Activated B cell treated with CpG ODN at 0.5 μM for 24 hours (primary cell): Measurements from ENCODE around the gene PER3. TPM values are rescaled to one million over a fixed set of nuclear protein-coding genes. Genes with fewer than 3 reads are reported as not detected.

Source experiments
- ATAC-seq: fragments of 200-7000 bp; cut with Tn5 transposase; one replicate; pipeline ENCODE4 v1.10.0; 2021; ENCODE audit warnings: low read depth, mild to moderate bottlenecking, moderate library complexity
- CTCF ChIA-PET: fragments of 350-600 bp; sonication (Branson Sonifier 250); formaldehyde crosslinking; loops from one replicate; lab custom pipeline; 2021; ENCODE audit warnings: antibody characterized with exemption; lab: Charles Lee
- POLR2A ChIA-PET: fragments of 350-600 bp; sonication (Branson Sonifier 250); formaldehyde crosslinking; loops from one replicate; lab custom pipeline; 2021; ENCODE audit warnings: antibody characterized with exemption; lab: Charles Lee
- DNase-seq: peaks from one replicate; pipeline ENCODE4 v3.0.0; 2022
- H3K27ac Mint-ChIP-seq: one replicate; pipeline ENCODE4 v1.8.0; 2020; ENCODE audit warnings: mixed read lengths
- H3K27me3 Mint-ChIP-seq: one replicate; pipeline ENCODE4 v1.8.0; 2021; ENCODE audit warnings: mixed read lengths
- H3K36me3 Mint-ChIP-seq: one replicate; pipeline ENCODE4 v1.8.0; 2021; ENCODE audit warnings: low read depth, mixed read lengths
- H3K4me1 Mint-ChIP-seq: one replicate; pipeline ENCODE4 v1.8.0; 2021; ENCODE audit warnings: mixed read lengths
- H3K4me3 Mint-ChIP-seq: one replicate; pipeline ENCODE4 v1.8.0; 2020; ENCODE audit warnings: mild to moderate bottlenecking, mixed read lengths
- H3K9me3 Mint-ChIP-seq: one replicate; pipeline ENCODE4 v1.8.0; 2020; ENCODE audit warnings: mixed read lengths
- intact Hi-C: fragments of 100-400 bp; cut with micrococcal nuclease; formaldehyde crosslinking; loops from one replicate; pipeline ENCODE4 v1.15.1; 2024
- total RNA-seq: library from RNA; stranded (reverse); gene quantifications from 2 replicates; pipeline ENCODE4 v1.2.3, GENCODE V29; 2022
- TF ChIP-seq, protein P1 (sequence below): fragments of 200-600 bp; IDR thresholded peaks from one replicate; pipeline ENCODE4 v1.8.0; 2022; ENCODE audit warnings: antibody characterized with exemption, mild to moderate bottlenecking

Gene PER3
- total RNA-seq, 1 donor from 2014 or later = 2.7 TPM

DNA sequence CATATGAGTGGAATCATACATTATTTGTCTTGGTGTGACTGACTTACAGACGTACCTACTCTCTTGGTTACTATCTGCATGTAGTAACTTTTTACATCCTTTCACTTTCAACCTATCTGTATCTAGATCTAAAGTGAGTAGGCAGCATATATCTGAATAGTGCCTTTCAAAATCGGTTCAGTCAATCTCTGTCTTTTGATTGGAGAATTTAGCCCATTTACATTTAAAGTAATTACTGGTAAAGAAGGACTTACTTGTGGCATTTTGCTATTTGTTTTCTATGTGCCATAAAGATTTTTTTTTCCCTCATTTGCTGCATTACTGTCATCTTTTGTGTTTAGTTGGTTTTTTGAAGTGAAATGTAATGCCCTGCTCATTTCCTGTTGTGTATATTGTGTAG, 54.6 kb downstream of the PER3 start:
- TF ChIP-seq, protein P1, sequence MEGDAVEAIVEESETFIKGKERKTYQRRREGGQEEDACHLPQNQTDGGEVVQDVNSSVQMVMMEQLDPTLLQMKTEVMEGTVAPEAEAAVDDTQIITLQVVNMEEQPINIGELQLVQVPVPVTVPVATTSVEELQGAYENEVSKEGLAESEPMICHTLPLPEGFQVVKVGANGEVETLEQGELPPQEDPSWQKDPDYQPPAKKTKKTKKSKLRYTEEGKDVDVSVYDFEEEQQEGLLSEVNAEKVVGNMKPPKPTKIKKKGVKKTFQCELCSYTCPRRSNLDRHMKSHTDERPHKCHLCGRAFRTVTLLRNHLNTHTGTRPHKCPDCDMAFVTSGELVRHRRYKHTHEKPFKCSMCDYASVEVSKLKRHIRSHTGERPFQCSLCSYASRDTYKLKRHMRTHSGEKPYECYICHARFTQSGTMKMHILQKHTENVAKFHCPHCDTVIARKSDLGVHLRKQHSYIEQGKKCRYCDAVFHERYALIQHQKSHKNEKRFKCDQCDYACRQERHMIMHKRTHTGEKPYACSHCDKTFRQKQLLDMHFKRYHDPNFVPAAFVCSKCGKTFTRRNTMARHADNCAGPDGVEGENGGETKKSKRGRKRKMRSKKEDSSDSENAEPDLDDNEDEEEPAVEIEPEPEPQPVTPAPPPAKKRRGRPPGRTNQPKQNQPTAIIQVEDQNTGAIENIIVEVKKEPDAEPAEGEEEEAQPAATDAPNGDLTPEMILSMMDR = no peak
- Mint-ChIP-seq H3K4me3 (no peak overlapping the region), H3K27me3 (no peaks in the 10 kb centered on the region), H3K36me3 (peaks cover 52% of the 10 kb centered on the region), H3K27ac (no peak overlapping the region), H3K4me1 (no peaks in the 10 kb centered on the region), H3K9me3 (peaks cover 17% of the 10 kb centered on the region)
- no peak for DNase-seq
- ATAC-seq = no peak
- ChIA-PET CTCF (no interaction called here), POLR2A (no interaction called here)
- intact Hi-C loops = no loop called here

DNA sequence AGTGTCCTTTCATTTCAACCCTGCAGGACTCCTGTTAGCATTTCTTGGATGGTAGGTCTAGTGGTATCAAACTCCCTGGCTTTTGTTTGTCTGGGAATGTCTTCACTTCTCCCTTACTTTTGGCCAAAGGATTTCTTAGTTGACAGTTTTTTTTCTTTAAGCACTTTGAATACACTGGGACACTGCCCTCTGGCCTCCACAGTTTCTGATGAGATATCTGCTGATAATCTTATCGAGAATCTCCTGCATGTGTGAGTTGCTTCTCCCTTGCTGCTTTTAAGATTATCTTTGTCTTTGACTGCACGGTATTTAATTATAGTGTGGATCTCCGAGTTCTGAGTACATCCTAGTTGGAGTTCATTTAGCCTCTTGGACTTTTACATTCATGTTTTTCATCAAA, 55.4 kb downstream of the PER3 start:
- Mint-ChIP-seq H3K4me3 (no peak overlapping the region), H3K4me1 (no peaks in the 10 kb centered on the region), H3K36me3 (peaks cover 53% of the 10 kb centered on the region), H3K27me3 (no peaks in the 10 kb centered on the region), H3K27ac (no peak overlapping the region), H3K9me3 (peaks cover 17% of the 10 kb centered on the region)
- TF ChIP-seq, protein P1 = no peak
- CTCF ChIA-PET = no interaction called here
- intact Hi-C loops = no loop called here
- no peak for ATAC-seq
- no peak for DNase-seq
- POLR2A ChIA-PET = no interaction called here

DNA sequence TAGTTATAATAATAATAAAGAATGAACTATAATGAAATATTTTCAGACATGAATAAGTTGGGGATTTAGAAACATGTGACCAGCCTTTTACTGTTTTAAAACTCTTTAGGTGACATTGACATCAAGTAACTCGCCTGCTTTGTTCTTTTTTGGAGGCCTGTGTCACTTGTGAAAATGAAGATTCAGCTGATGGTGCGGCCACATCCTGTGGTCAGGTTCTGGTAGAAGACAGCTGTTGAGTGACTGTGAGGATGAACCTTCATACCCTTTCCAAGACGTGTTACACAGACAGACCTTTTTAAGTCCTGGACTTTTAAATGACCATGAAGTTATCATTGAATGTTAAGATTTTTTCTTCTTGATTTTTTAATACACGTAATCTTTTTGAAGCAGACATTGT, 58.4 kb downstream of the PER3 start:
- no peak overlapping the region for H3K27ac Mint-ChIP-seq
- no peaks in the 10 kb centered on the region for H3K4me1 Mint-ChIP-seq
- no peaks in the 10 kb centered on the region for H3K27me3 Mint-ChIP-seq
- TF ChIP-seq, protein P1 = no peak
- DNase-seq (no peak), ATAC-seq (no peak)
- intact Hi-C loops = no loop called here
- POLR2A ChIA-PET = no interaction called here
- peaks cover 35% of the 10 kb centered on the region for H3K36me3 Mint-ChIP-seq
- H3K9me3 Mint-ChIP-seq = peaks cover 16% of the 10 kb centered on the region
- CTCF ChIA-PET = no interaction called here
- no peak overlapping the region for H3K4me3 Mint-ChIP-seq

DNA sequence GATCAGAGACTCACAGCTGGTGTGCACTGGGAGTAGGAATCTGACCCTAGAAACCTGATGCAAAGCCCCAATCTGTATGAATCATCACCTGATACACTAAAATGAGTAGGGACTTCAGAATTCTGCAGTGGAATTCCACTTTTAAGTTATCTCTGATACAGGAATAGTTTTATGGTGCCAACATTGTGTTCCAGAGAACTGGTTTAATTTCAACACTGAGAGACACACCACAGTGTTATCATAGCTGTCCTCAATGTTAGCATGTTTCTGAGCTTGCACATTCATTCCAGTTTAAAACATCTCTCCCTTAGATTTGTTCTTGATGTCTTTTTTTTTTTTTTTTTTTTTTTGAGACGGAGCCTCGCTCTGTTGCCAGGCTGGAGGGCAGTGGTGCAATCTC, 61.7 kb downstream of the PER3 start:
- DNase-seq (no peak), ATAC-seq (no peak)
- H3K4me1 Mint-ChIP-seq = no peaks in the 10 kb centered on the region
- ChIA-PET POLR2A (interaction anchor here (0.6 kb wide), 1 partner anchor 149 kb away, joined by 3 read pairs; no protein-coding TSS in a partner anchor), CTCF (interaction anchor here (0.8 kb wide), 1 partner anchor 38 kb away, joined by 3 read pairs; no protein-coding TSS in a partner anchor)
- H3K4me3 Mint-ChIP-seq = no peak overlapping the region
- no peaks in the 10 kb centered on the region for H3K9me3 Mint-ChIP-seq
- H3K36me3 Mint-ChIP-seq = peaks cover 11% of the 10 kb centered on the region
- TF ChIP-seq, protein P1 = no peak
- H3K27ac Mint-ChIP-seq = no peak overlapping the region
- no peaks in the 10 kb centered on the region for H3K27me3 Mint-ChIP-seq
- intact Hi-C loops = no loop called here

DNA sequence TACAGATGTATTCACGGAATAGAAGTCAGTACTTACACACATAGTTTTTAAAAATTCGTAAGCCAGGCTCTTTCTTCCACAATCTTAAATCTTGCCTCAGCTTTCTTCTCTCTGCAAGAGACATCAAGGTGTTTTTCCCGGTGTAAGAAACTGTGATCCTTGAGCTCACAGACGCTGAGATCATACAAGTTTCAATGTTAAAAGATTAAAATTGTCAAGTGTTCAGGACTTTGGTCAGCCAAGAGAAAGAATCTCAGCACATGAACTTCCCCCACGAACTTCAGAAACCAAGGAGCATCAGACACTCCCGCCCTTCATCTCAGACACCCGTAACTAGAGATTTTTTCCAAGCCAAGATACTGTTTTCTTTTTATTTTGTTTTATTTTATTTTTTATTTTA, 62.6 kb downstream of the PER3 start:
- no peaks in the 10 kb centered on the region for H3K27me3 Mint-ChIP-seq
- no peaks in the 10 kb centered on the region for H3K9me3 Mint-ChIP-seq
- CTCF ChIA-PET = no interaction called here
- H3K36me3 Mint-ChIP-seq = peaks cover 6% of the 10 kb centered on the region
- no peaks in the 10 kb centered on the region for H3K4me1 Mint-ChIP-seq
- DNase-seq (no peak), ATAC-seq (no peak)
- H3K4me3 Mint-ChIP-seq = no peak overlapping the region
- H3K27ac Mint-ChIP-seq = no peak overlapping the region
- TF ChIP-seq, protein P1 = no peak
- intact Hi-C loops = no loop called here
- POLR2A ChIA-PET = no interaction called here
